Measurements from ENCODE around the gene PLXNC1.

PLXNC1 gene

GRCh38 chr12:94157981-94158411 is 9.6 kb downstream of the PLXNC1 start:
- DNase-seq (ENCODE audit: low read depth, low spot score): no peak

GRCh38 chr12:94158666-94159065 is 10.3 kb downstream of the PLXNC1 start:
- no peak for DNase-seq (ENCODE audit: low read depth, low spot score)

DNA sequence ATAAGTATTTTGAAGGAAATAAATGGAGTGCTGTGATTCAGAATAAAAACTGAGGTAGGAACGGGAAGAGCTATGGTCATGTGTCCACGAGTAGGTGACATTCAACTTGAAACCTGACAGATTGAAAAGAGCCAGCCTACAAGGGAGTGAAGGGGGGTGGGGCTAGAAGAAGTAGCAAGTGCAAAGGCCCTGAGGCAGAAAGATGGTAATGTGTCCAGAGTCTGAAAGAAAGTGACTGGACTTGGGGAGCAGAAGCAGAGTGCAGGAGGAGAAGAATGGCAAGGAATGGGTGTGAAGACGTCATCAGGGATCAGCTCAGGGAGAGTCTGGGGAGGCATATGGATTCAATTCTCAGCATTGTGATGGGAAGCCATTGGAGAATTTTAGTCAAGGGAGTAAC is 13.7 kb downstream of the PLXNC1 start:
- DNase-seq (ENCODE audit: low read depth, low spot score): no peak

GRCh38 chr12:94163850-94164249 is 15.5 kb downstream of the PLXNC1 start:
- DNase-seq (ENCODE audit: low read depth, low spot score): no peak

DNA sequence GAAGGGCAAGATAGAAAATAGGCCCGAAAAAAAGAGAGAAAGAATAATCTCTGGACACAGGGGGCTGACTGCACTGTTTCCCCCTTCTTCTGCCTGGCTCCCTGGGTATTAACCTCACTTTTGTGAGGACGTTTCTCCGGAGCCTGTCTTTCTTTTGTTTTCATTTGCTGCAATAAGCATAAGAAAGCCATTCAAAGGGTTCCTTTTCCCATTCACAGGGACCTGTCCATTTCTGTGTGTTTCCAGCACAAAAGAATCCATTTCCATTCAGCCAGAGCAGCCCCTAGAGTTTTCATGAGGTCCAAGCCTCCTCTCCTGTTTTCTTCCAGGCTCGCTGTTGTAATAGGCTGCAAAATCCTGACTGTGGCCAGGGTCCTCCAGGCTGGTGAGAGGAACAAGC is 16.8 kb downstream of the PLXNC1 start:
- no peak for DNase-seq (ENCODE audit: low read depth, low spot score)

- DNase-seq (ENCODE audit: low read depth, low spot score): no peak
These were observed 17.4 kb downstream of the PLXNC1 start for GRCh38 chr12:94165670-94166364.

DNA sequence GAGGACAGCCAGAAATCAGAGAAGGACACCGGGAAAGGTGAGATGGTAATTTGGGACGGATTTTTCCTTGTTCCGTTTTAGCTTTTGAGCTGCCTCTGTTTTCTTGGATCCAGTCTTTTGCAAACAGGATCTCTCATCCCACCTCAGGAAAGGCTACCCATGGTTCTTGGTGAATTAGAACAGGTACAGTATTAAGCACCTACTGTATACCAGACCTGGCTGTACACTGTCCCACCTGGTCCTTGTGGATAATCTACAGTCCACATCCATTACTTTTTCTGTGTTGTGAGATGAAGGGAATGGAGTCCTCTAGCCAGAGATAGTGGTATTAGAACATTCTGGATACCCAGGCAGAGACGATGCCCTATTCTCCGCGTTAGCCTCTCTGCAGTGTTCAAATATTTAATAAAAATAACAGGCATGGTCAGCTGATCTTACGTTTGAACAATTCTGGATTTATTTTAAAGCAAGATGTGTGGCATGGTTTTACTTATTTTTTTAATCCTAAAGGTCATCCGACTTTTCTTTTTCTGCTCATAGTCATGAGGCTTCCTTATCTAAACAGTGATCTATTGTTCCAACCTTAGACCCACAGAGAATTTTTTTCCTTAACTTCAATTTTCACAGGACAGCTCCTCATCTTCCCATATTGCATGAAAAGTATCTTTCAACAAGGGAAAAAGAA is 18.8 kb downstream of the PLXNC1 start:
- no peak for DNase-seq (ENCODE audit: low read depth, low spot score)

GRCh38 chr12:94167756-94168416 is 19.5 kb downstream of the PLXNC1 start:
- DNase-seq (ENCODE audit: low read depth, low spot score): no peak

DNA sequence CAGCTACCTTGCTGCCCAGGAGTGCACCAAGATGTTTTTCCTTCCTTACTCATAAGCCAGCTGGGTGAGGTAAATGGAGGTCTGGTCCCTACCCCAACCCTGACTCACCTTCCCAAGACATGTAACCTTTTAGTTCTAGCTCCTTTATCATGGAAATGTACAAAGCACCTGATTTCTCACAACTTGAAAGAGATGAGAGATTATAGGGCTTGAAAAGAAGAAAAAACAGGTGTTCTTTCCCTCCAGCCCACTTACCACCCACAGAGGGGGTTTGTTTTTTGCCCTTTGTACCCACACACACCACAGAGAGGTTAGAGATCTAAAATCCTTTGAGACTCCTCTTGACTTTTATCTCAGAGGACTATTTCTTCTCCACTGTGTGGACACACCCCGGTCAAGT is 21.1 kb downstream of the PLXNC1 start:
- DNase-seq (ENCODE audit: low read depth, low spot score): no peak

- no peak for DNase-seq (ENCODE audit: low read depth, low spot score)
These were observed 21.8 kb downstream of the PLXNC1 start for GRCh38 chr12:94169966-94170689.

DNA sequence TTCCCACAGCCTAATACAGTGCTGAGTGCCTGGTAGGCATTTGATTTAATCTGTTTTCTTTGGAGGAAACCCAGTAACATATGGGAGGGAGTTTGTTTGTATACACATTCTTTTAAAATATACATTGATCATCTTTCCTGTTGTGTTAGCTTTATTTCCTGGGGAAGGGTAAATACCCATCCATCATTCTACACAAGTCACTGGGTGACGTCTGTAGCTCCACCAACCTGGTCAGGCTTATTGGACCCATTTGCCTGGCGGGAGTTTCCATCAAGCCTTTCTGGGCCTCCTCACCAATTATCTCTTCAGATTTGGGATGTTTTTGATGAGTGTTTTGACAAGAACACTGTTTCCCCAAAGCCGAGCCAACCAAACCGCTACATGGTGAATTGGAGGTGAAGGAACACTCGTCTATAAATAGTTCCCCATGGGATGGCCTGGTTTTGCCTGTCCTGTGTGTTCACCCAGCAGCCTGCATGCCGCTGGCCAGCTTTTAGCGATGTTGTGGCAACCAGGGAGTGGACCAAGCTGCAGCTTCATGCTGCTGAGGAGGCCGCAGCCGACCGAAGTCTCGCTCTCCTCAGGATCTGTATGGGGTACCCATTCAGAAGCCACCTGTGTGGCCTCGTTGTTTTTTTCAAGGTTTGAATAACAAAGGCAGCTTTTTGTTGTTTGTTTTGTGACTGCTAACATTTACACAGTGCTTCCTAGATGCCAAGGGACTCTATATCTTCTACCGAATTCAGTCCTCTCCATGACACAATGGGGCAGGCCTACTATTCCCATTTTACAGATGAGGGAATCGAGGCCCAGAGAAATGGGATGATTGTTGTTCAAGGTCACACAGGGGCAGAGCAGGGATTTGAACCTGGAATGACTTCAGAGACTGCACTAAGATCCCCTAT is 22.6 kb downstream of the PLXNC1 start:
- no peak for DNase-seq (ENCODE audit: low read depth, low spot score)

- DNase-seq (ENCODE audit: low read depth, low spot score): no peak
These were observed 23.2 kb downstream of the PLXNC1 start for GRCh38 chr12:94171595-94171930.

- DNase-seq (ENCODE audit: low read depth, low spot score): no peak
These were observed 23.7 kb downstream of the PLXNC1 start for GRCh38 chr12:94172031-94172430.

- DNase-seq (ENCODE audit: low read depth, low spot score): peak; percentile 31
These were observed 24.6 kb downstream of the PLXNC1 start for GRCh38 chr12:94172973-94173372.

- no peak for DNase-seq (ENCODE audit: low read depth, low spot score)
These were observed 25.4 kb downstream of the PLXNC1 start for GRCh38 chr12:94173660-94174265.

GRCh38 chr12:94174576-94174975 is 26.2 kb downstream of the PLXNC1 start:
- DNase-seq (ENCODE audit: low read depth, low spot score): no peak

DNA sequence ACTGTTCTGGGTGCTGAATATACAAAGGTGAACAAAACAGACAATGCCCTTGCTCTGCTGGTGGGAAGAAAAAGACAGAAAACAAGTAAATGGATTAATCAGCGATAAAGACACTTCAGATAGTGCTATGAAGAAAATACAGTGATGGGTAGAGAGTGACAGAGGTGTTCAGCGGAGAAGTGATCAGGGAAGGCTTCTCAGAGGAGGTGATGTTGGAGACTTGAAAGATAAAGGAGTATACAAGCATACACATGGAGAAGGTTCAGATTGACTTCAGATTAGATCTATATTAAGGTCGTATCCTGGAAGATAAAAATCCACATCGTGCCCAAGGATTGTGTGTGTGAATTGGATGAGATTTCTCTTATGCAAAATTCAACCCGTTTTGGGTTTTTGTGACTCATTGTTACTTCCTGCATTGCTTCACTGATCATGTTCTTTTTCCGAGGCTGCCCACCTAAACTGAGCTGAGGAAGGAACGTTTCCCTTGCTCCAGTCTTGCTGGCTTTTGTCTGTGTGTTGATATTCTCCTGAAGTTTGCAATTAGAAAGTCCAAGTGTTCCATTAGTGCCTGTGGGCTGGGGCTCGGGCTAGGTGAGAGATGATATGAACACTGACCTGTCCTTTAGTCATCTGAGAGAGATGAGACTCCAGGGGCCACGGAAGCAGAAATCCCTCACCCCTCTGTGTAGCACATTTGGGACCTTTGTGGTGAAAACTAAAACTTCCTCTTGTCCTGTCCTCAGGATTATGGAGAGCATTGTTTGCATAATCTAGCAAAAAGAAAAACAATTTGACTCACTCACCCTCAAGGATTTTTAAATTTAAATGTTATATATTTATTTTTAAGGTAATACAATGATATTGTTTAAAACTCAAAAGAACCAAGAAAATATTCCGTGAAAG is 27.6 kb downstream of the PLXNC1 start:
- no peak for DNase-seq (ENCODE audit: low read depth, low spot score)

DNA sequence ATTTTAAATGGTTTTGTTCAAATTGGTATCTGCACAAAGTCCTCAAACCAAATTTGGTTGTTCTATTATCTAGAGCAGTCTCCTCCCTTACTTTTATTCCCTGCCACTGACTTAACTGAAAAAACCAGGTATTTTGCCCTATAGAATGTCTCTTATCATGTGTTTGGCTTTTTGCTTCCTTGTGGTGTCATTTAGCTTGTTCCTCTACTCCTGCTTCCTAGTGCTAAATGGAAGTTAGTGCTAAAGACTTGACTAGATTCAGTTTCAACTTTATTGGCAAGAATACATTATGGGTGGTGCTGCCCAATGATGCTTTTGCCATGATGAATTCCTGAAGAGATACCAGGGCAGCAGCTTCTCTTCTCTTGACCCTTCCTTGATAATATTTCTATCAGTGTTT is 29.7 kb downstream of the PLXNC1 start:
- no peak for DNase-seq (ENCODE audit: low read depth, low spot score)

GRCh38 chr12:94178882-94179281 is 30.5 kb downstream of the PLXNC1 start:
- DNase-seq (ENCODE audit: low read depth, low spot score): no peak

DNA sequence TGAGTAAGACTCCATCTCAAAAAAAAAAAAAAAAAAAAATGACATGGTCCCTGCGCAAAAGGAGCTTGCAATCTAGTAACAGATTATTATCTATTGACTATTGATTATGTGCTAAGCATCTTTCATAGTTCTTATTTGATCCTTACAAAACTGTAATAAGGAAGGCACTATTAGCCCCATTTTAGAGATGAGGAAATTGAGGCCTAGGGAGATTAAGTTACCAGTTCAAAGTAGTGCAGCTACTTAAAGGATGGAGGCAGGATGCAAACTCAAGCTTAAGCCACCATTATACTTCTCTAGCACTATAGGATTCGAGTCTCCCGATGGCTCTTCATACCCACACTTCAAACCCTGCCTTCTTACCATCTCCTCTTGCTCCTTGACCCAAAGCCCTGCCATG is 31.3 kb downstream of the PLXNC1 start:
- DNase-seq (ENCODE audit: low read depth, low spot score): no peak

All from brain pericyte (primary cell).